MG63 (cell line): ENCODE results near the gene ZIC5. TPM values are rescaled to one million over a fixed set of nuclear protein-coding genes. Genes with fewer than 3 reads are reported as not detected.

Source experiments
- DNase-seq: peaks from one replicate; pipeline ENCODE4 v3.0.0-alpha.2; 2020
- H3K27me3 ChIP-seq: fragments of 250-450 bp; sonication (Bioruptor Pico); 2 replicates; pipeline ENCODE4 v1.5.1; 2020; ENCODE audit warnings: mild to moderate bottlenecking, moderate library complexity
- H3K36me3 ChIP-seq: fragments of 250-450 bp; sonication (Bioruptor Pico); 2 replicates; pipeline ENCODE4 v1.5.1; 2020; ENCODE audit warnings: mild to moderate bottlenecking, moderate library complexity
- H3K4me3 ChIP-seq: fragments of 250-450 bp; sonication (Bioruptor Pico); 2 replicates; pipeline ENCODE4 v1.5.1; 2020; ENCODE audit warnings: mild to moderate bottlenecking, moderate library complexity
- H3K9me3 ChIP-seq: fragments of 250-450 bp; sonication (Bioruptor Pico); 2 replicates; pipeline ENCODE4 v1.5.1; 2020; ENCODE audit warnings: mild to moderate bottlenecking, moderate library complexity
- total RNA-seq: library from RNA; depleted of rRNA; stranded (reverse); fragments of >200 nt; shearing (Covaris generic); gene quantifications from 2 replicates; pipeline ENCODE4 v1.2.3, GENCODE V29; 2014; ENCODE audit warnings: low replicate concordance

ZIC5 gene
- total RNA-seq, 1 experiment from 2014 or later: 1.8 TPM

GRCh38 chr13:99980824-99981734 lies 9.5 kb upstream of the ZIC5 start:
- Histone ChIP-seq H3K4me3 (peak overlapping the region; percentile 85), H3K36me3 (peaks cover 29% of the 10 kb centered on the region), H3K9me3 (no peaks in the 10 kb centered on the region), H3K27me3 (no peaks in the 10 kb centered on the region)
- DNase-seq: peak; percentile 92

GRCh38 chr13:99980201-99980823 lies 8.7 kb upstream of the ZIC5 start:
- no peaks in the 10 kb centered on the region for H3K27me3 ChIP-seq
- no peaks in the 10 kb centered on the region for H3K9me3 ChIP-seq
- peak; percentile 94 for DNase-seq
- H3K4me3 ChIP-seq: peak overlapping the region; percentile 85
- peaks cover 25% of the 10 kb centered on the region for H3K36me3 ChIP-seq

- Histone ChIP-seq H3K27me3 (no peaks in the 10 kb centered on the region), H3K4me3 (peak overlapping the region; percentile 85), H3K36me3 (peaks cover 20% of the 10 kb centered on the region), H3K9me3 (no peaks in the 10 kb centered on the region)
- peak; percentile 82 for DNase-seq
Measured at GRCh38 chr13:99979453-99980200, 8.1 kb upstream of the ZIC5 start.

- DNase-seq: peak; percentile 62
- H3K9me3 ChIP-seq: no peaks in the 10 kb centered on the region
- peak overlapping the region; percentile 85 for H3K4me3 ChIP-seq
- H3K36me3 ChIP-seq: peaks cover 13% of the 10 kb centered on the region
- H3K27me3 ChIP-seq: no peaks in the 10 kb centered on the region
Measured at GRCh38 chr13:99978799-99979452, 7.4 kb upstream of the ZIC5 start.

- no peak for DNase-seq
- Histone ChIP-seq H3K9me3 (no peaks in the 10 kb centered on the region), H3K36me3 (peaks cover 7% of the 10 kb centered on the region), H3K4me3 (peak overlapping the region; percentile 85), H3K27me3 (no peaks in the 10 kb centered on the region)
Measured at GRCh38 chr13:99977912-99978798, 6.6 kb upstream of the ZIC5 start.

- no peak for DNase-seq
- Histone ChIP-seq H3K36me3 (no peaks in the 10 kb centered on the region), H3K9me3 (no peaks in the 10 kb centered on the region), H3K4me3 (no peak overlapping the region), H3K27me3 (no peaks in the 10 kb centered on the region)
Measured at GRCh38 chr13:99977334-99977911, 5.9 kb upstream of the ZIC5 start.

GRCh38 chr13:99976575-99976974 lies 5.0 kb upstream of the ZIC5 start:
- Histone ChIP-seq H3K9me3 (no peaks in the 10 kb centered on the region), H3K36me3 (no peaks in the 10 kb centered on the region), H3K4me3 (no peak overlapping the region), H3K27me3 (no peaks in the 10 kb centered on the region)
- no peak for DNase-seq

GRCh38 chr13:99975626-99976025 lies 4.1 kb upstream of the ZIC5 start:
- DNase-seq: no peak
- Histone ChIP-seq H3K27me3 (no peaks in the 10 kb centered on the region), H3K4me3 (no peak overlapping the region), H3K36me3 (no peaks in the 10 kb centered on the region), H3K9me3 (no peaks in the 10 kb centered on the region)

GRCh38 chr13:99974939-99975561 lies 3.5 kb upstream of the ZIC5 start:
- no peaks in the 10 kb centered on the region for H3K9me3 ChIP-seq
- H3K36me3 ChIP-seq: no peaks in the 10 kb centered on the region
- no peak for DNase-seq
- no peak overlapping the region for H3K4me3 ChIP-seq
- no peaks in the 10 kb centered on the region for H3K27me3 ChIP-seq

- no peaks in the 10 kb centered on the region for H3K9me3 ChIP-seq
- DNase-seq: no peak
Measured at GRCh38 chr13:99974296-99974938, 2.9 kb upstream of the ZIC5 start.

GRCh38 chr13:99973808-99974185 lies 2.2 kb upstream of the ZIC5 start:
- Histone ChIP-seq H3K27me3 (no peaks in the 10 kb centered on the region), H3K9me3 (no peaks in the 10 kb centered on the region), H3K36me3 (peaks cover 7% of the 10 kb centered on the region), H3K4me3 (no peak overlapping the region)
- no peak for DNase-seq

More at GRCh38 chr13:99974296-99974938, 2.9 kb upstream of the ZIC5 start:
- Histone ChIP-seq H3K4me3 (no peak overlapping the region), H3K27me3 (no peaks in the 10 kb centered on the region), H3K36me3 (peaks cover under 1% of the 10 kb centered on the region)

GRCh38 chr13:99973163-99973807 lies 1.7 kb upstream of the ZIC5 start:
- Histone ChIP-seq H3K27me3 (no peaks in the 10 kb centered on the region), H3K36me3 (peaks cover 7% of the 10 kb centered on the region), H3K4me3 (no peak overlapping the region), H3K9me3 (no peaks in the 10 kb centered on the region)
- no peak for DNase-seq

- Histone ChIP-seq H3K27me3 (no peaks in the 10 kb centered on the region), H3K9me3 (no peaks in the 10 kb centered on the region), H3K4me3 (no peak overlapping the region), H3K36me3 (peaks cover 10% of the 10 kb centered on the region)
- no peak for DNase-seq
Measured at GRCh38 chr13:99972190-99972731, 694 bp upstream of the ZIC5 start.
